Transverse colon (tissue), 4 donors: ENCODE data around the gene TULP4.

Experiments used
- EP300 ChIP-seq: sonication (generic); formaldehyde crosslinking; IDR thresholded peaks from one replicate; pipeline ENCODE4 v1.6.1; 2017; ENCODE audit warnings: antibody characterized with exemption, low read depth
- POLR2A ChIP-seq: fragments of 450-650 bp; IDR thresholded peaks from one replicate; pipeline ENCODE4 v1.6.1; 2016; ENCODE audit warnings: antibody characterized with exemption, mild to moderate bottlenecking, moderate library complexity
- POLR2AphosphoS5 ChIP-seq, 3 donors: sonication (generic); formaldehyde crosslinking; IDR thresholded peaks; one replicate each; pipeline ENCODE4 v1.6.1; 2016; ENCODE audit warnings: antibody characterized with exemption in 3 of 3
- TF ChIP-seq, protein P1 (sequence below), 5 experiments: fragments of 200-600 bp in 3 of 5; fragments of 450-650 bp in 2 of 5; sonication (generic) in 3 of 5; IDR thresholded peaks; 1 replicate in 2 of 5; 2 replicates in 3 of 5; pipeline ENCODE4 v1.5.1; 2016 to 2017; ENCODE audit warnings: antibody characterized with exemption in 5 of 5, inconsistent platforms in 3 of 5, mild to moderate bottlenecking in 2 of 5, moderate library complexity in 1 of 5

DNA sequence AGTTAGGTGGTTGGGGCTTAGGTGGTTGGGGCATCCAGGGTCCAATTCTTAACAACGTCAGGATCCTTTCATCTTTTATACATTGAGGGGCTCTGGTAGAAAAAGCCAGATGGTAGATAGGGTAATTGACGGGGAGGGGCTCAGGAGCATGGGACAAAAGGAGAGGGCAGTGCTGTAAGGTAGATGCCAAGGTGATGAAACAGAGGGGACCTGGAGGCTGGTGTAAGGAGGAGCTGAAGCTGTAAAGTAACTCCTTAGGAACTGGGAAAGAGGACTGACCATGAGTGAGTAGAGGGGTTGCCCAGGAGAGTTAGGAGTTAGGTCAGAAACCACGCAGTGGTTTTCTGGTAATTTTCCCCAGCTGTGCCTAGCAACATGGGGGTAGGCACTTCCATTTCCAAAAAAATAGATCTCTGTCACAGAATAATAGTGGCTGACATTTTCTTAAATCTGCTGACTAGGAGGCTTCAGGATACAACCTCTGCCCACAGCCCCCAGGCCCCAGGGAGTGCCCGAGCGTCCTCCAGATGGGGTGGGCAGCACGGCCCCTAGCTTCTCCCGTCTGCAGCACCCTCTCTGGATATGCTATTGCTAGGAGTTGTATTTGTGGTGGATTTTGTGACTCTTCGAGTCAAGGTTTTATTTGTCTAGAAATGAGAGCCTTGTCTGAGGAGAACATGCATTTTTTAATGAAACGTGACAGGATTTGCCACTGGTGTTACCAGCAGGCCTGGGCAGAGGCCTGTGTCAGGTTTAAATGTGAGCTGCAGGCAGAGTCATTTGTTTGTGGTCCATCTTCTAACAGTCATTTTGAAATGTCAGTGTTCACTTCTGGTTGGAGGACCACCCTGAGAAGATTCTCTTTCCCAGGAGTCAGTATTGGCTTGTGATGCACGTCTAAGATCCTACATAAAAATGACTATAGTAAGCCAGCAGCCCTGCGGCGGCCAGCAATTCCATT, 44.6 kb downstream of the TULP4 start:
- TF ChIP-seq, protein P1, sequence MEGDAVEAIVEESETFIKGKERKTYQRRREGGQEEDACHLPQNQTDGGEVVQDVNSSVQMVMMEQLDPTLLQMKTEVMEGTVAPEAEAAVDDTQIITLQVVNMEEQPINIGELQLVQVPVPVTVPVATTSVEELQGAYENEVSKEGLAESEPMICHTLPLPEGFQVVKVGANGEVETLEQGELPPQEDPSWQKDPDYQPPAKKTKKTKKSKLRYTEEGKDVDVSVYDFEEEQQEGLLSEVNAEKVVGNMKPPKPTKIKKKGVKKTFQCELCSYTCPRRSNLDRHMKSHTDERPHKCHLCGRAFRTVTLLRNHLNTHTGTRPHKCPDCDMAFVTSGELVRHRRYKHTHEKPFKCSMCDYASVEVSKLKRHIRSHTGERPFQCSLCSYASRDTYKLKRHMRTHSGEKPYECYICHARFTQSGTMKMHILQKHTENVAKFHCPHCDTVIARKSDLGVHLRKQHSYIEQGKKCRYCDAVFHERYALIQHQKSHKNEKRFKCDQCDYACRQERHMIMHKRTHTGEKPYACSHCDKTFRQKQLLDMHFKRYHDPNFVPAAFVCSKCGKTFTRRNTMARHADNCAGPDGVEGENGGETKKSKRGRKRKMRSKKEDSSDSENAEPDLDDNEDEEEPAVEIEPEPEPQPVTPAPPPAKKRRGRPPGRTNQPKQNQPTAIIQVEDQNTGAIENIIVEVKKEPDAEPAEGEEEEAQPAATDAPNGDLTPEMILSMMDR (IDR thresholded peaks at IDR 0.05) = no peak
- TF ChIP-seq POLR2AphosphoS5 (IDR thresholded peaks at IDR 0.05) (no peak), POLR2A (no peak), EP300 (no peak)
